IMR-90 (cell line): ENCODE data around the gene PTGER4. TPM values are rescaled to one million over a fixed set of nuclear protein-coding genes. Genes with fewer than 3 reads are reported as not detected.
"Not testable (repeated sequence)": the region's sequence is repeated elsewhere in the genome, so short reads cannot be mapped to it uniquely, and the experiment has no call there.

Source experiments
- ATAC-seq: fragments of 200-7000 bp; cut with Tn5 transposase; 2 replicates; pipeline ENCODE4 v1.9.1; 2020; ENCODE audit warnings: low read depth, mild to moderate bottlenecking, moderate library complexity
- BruUV-seq: library from RNA; stranded (reverse); fragments of 400-500 nt; replicated peaks from 2 replicates; lab custom pipeline; 2021; lab: Mats Ljungman, UMichigan
- CTCF ChIA-PET: fragments of 300-600 bp; formaldehyde crosslinking; extraction: SDS; loops from one replicate; lab custom pipeline; 2021; ENCODE audit warnings: antibody characterized with exemption; lab: Yijun Ruan, JAX
- POLR2A ChIA-PET: fragments of 300-600 bp; sonication (Branson Sonifier 250); formaldehyde crosslinking; loops from one replicate; lab custom pipeline; 2022; ENCODE audit warnings: antibody characterized with exemption; ENCODE audit not compliant: unreplicated experiment; lab: Charles Lee
- DNase-seq: peaks from one replicate; pipeline ENCODE4 v3.0.0; 2013
- H2AFZ ChIP-seq: replicated peaks from 2 replicates; pipeline ENCODE3; 2013; ENCODE audit warnings: low read length, mild to moderate bottlenecking; ENCODE audit not compliant: poor library complexity
- H2AK5ac ChIP-seq: 2 replicates; pipeline ENCODE4 v1.6.1; 2013; ENCODE audit warnings: low read depth, low read length, inconsistent platforms
- H2AK9ac ChIP-seq: replicated peaks from 2 replicates; pipeline ENCODE3; 2013; ENCODE audit warnings: mild to moderate bottlenecking, low read depth, low read length, moderate library complexity; ENCODE audit not compliant: poor library complexity
- H2BK120ac ChIP-seq: 2 replicates; pipeline ENCODE4 v1.6.1; 2013; ENCODE audit warnings: low read depth, low read length, inconsistent platforms
- H2BK15ac ChIP-seq: 3 replicates; pipeline ENCODE4 v1.6.1; 2013; ENCODE audit warnings: low read depth, low read length, inconsistent platforms
- H2BK20ac ChIP-seq: 2 replicates; pipeline ENCODE4 v1.6.1; 2013; ENCODE audit warnings: low read depth, mild to moderate bottlenecking, inconsistent platforms, low read length, moderate library complexity
- H2BK5ac ChIP-seq: 2 replicates; pipeline ENCODE4 v1.6.1; 2013; ENCODE audit warnings: mild to moderate bottlenecking, low read depth, low read length, inconsistent platforms; ENCODE audit not compliant: poor library complexity, severe bottlenecking
- H3K14ac ChIP-seq: replicated peaks from 2 replicates; pipeline ENCODE4 v1.6.1; 2013; ENCODE audit warnings: low read depth, low read length, inconsistent platforms
- H3K18ac ChIP-seq: 2 replicates; pipeline ENCODE4 v1.6.1; 2013; ENCODE audit warnings: low read depth, low read length, control low read depth
- H3K23ac ChIP-seq: 2 replicates; pipeline ENCODE4 v1.6.1; 2013; ENCODE audit warnings: low read depth, low read length, inconsistent platforms
- H3K27ac ChIP-seq: 2 replicates; pipeline ENCODE4 v1.5.1; 2013; ENCODE audit warnings: mild to moderate bottlenecking, control low read depth, low read length; ENCODE audit not compliant: insufficient read depth
- H3K27me3 ChIP-seq: 2 replicates; pipeline ENCODE4 v1.6.1; 2013; ENCODE audit warnings: low read length; ENCODE audit not compliant: control insufficient read depth, insufficient read depth
- H3K36me3 ChIP-seq: 2 replicates; pipeline ENCODE4 v1.6.1; 2013; ENCODE audit warnings: low read length, mixed read lengths; ENCODE audit not compliant: control insufficient read depth, insufficient read depth
- H3K4ac ChIP-seq: 2 replicates; pipeline ENCODE4 v1.6.1; 2013; ENCODE audit warnings: low read depth, low read length, inconsistent platforms
- H3K4me1 ChIP-seq: 2 replicates; pipeline ENCODE4 v1.6.1; 2013; ENCODE audit warnings: low read length, mixed read lengths; ENCODE audit not compliant: control insufficient read depth, insufficient read depth
- H3K4me2 ChIP-seq: 2 replicates; pipeline ENCODE4 v1.6.1; 2013; ENCODE audit warnings: low read depth, mild to moderate bottlenecking, control low read depth, low read length, moderate library complexity
- H3K4me3 ChIP-seq: 2 replicates; pipeline ENCODE4 v1.5.1; 2013; ENCODE audit warnings: low read depth, mild to moderate bottlenecking, control low read depth, low read length, moderate library complexity; ENCODE audit not compliant: insufficient read depth
- H3K56ac ChIP-seq: 2 replicates; pipeline ENCODE4 v1.6.1; 2013; ENCODE audit warnings: low read length, inconsistent platforms; ENCODE audit not compliant: insufficient read depth; ENCODE audit errors: extremely low read depth
- H3K79me1 ChIP-seq, 2 experiments: 2 replicates each; pipeline ENCODE4 v1.6.1; 2013; ENCODE audit warnings: low read length in 2 of 2, inconsistent platforms in 1 of 2, low read depth in 1 of 2
- H3K9ac ChIP-seq: 2 replicates; pipeline ENCODE4 v1.6.1; 2013; ENCODE audit warnings: low read depth, low read length, control low read depth
- H3K9me1 ChIP-seq: 2 replicates; pipeline ENCODE4 v1.6.1; 2013; ENCODE audit warnings: low read length, inconsistent platforms; ENCODE audit not compliant: insufficient read depth
- H3K9me3 ChIP-seq: 2 replicates; pipeline ENCODE4 v1.6.1; 2013; ENCODE audit warnings: low read length; ENCODE audit not compliant: control insufficient read depth, insufficient read depth
- H4K20me1 ChIP-seq: 2 replicates; pipeline ENCODE4 v1.6.1; 2013; ENCODE audit warnings: low read length, inconsistent platforms; ENCODE audit not compliant: insufficient read depth
- H4K5ac ChIP-seq: 2 replicates; pipeline ENCODE4 v1.6.1; 2013; ENCODE audit warnings: mild to moderate bottlenecking, low read depth, low read length, control low read depth
- H4K8ac ChIP-seq, 2 experiments: 2 replicates each; pipeline ENCODE4 v1.6.1; 2013; ENCODE audit warnings: low read depth in 2 of 2, low read length in 2 of 2, control low read depth in 1 of 2, inconsistent platforms in 1 of 2
- H4K91ac ChIP-seq: 2 replicates; pipeline ENCODE4 v1.6.1; 2013; ENCODE audit warnings: low read depth, low read length, inconsistent platforms; ENCODE audit not compliant: insufficient read depth
- WGBS, 2 experiments: methylation state at CpG; one replicate each; pipeline versions ENCODE4 v1.1.5 to v1.1.7; 2013; ENCODE audit warnings: missing lambda C conversion rate in 2 of 2; ENCODE audit not compliant: insufficient read length in 1 of 2; ENCODE audit errors: extremely low coverage in 2 of 2; 5-methylcytosine and 5-hydroxymethylcytosine counted together
- dilution Hi-C: fragments of 300-500 bp; cut with HindIII; formaldehyde crosslinking; loops from one replicate; pipeline ENCODE4 v1.14.3; 2018; ENCODE audit warnings: low sequenced_read_pairs; ENCODE audit not compliant: unreplicated experiment
- in situ Hi-C: fragments of 300-500 bp; cut with MboI; formaldehyde crosslinking; loops from 3 replicates; pipeline ENCODE4 v1.14.3; 2019; ENCODE audit warnings: low sequenced_read_pairs, inconsistent platforms, mixed read lengths
- intact Hi-C: fragments of 100-400 bp; cut with micrococcal nuclease; formaldehyde crosslinking; loops from 2 replicates; pipeline ENCODE4 v1.10.0; 2022
- polyA plus RNA-seq, 3 experiments: library from polyadenylated mRNA; depleted of rRNA; stranded (reverse); fragments of >200 nt; gene quantifications; 2 replicates each; pipeline ENCODE4 v1.2.3, GENCODE V29; 2012; ENCODE audit warnings: low replicate concordance in 1 of 3
- total RNA-seq: library from RNA; depleted of rRNA; stranded (reverse); fragments of >200 nt; gene quantifications from 2 replicates; pipeline ENCODE4 v1.2.3, GENCODE V29; 2012

The PTGER4 gene
- total and polyA plus RNA-seq, 2 of the 4 experiments (the other 2 are of a cell fraction) = 7.9 to 10.1 TPM

GRCh38 chr5:40722497-40722911 is 42.8 kb downstream of the PTGER4 start:
- H2BK120ac ChIP-seq, H4K20me1 ChIP-seq, H2BK20ac ChIP-seq, H4K8ac ChIP-seq, H3K9ac ChIP-seq, H3K4ac ChIP-seq, H3K56ac ChIP-seq, H3K9me3 ChIP-seq, BruUV-seq, dilution Hi-C loops, H2BK15ac ChIP-seq, H3K23ac ChIP-seq, in situ Hi-C loops, POLR2A ChIA-PET, H4K91ac ChIP-seq, H2AK5ac ChIP-seq, H3K14ac ChIP-seq, H3K79me1 ChIP-seq, DNase-seq, H3K27ac ChIP-seq, ATAC-seq, H4K5ac ChIP-seq, CTCF ChIA-PET, H3K4me1 ChIP-seq, intact Hi-C loops, H3K9me1 ChIP-seq, H3K18ac ChIP-seq, H2AFZ ChIP-seq, H2AK9ac ChIP-seq, H3K36me3 ChIP-seq, H3K4me2 ChIP-seq, H2BK5ac ChIP-seq, H3K27me3 ChIP-seq, H3K4me3 ChIP-seq: not testable (repeated sequence)
- 98% methylated on average over 16 of the region's 37 CpGs; no CpG with 5 or more reads in 1 of the 2 experiments for WGBS, 2 experiments
